ENCODE data around the gene LYZL6. TPM values are rescaled to one million over a fixed set of nuclear protein-coding genes. Genes with fewer than 3 reads are reported as not detected.

Gene LYZL6
- total and polyA plus RNA-seq, 2 of the 8 experiments (the other 6 are each of a cell fraction or from before 2014, with no cell fraction given) = not detected

- no peak overlapping the region for H4K91ac ChIP-seq (replicated peaks; ENCODE audit: insufficient read length, low read length)
- DNase-seq (ENCODE audit: low read depth in 1 of 2, low spot score in 2 of 2) (no peak), FAIRE-seq (no peak)
- no peak overlapping the region for H3K4me2 ChIP-seq (ENCODE audit: insufficient read depth in 1 of 2, low read depth in 2 of 2, low read length in 2 of 2)
- no peak overlapping the region for H3K27ac ChIP-seq (ENCODE audit: low read depth, low read length)
- H3K4ac ChIP-seq (replicated peaks; ENCODE audit: insufficient read length, low read depth, low read length) = no peak overlapping the region
- no peak overlapping the region for H2BK12ac ChIP-seq (ENCODE audit: low read depth, low read length)
- H3K4me1 ChIP-seq (replicated peaks in 1 of 4; ENCODE audit: control insufficient read depth in 3 of 4, insufficient read depth in 4 of 4, low read length in 3 of 4) = no peaks in the 10 kb centered on the region
- ChIA-PET POLR2A (ENCODE audit: partially characterized antibody) (interaction anchor here (0.6 kb wide), 1 partner anchor 158 kb away, joined by 3 read pairs; no protein-coding TSS in a partner anchor), CTCF (ENCODE audit: partially characterized antibody) (interaction anchor here (1.3 to 2.4 kb wide), 2 partner anchors 15 to 88 kb away, joined by 4 to 11 read pairs; no protein-coding TSS in a partner anchor)
- H4K5ac ChIP-seq (ENCODE audit: insufficient read length, low read depth, low read length) = no peak overlapping the region
- H3K27me3 ChIP-seq (replicated peaks in 1 of 4; ENCODE audit: control insufficient read depth in 3 of 4, extremely low read depth in 1 of 4, insufficient read depth in 3 of 4, low read length in 3 of 4) = no peaks in the 10 kb centered on the region
- no peaks in the 10 kb centered on the region for H3K36me3 ChIP-seq (ENCODE audit: control insufficient read depth in 2 of 4, insufficient read depth in 4 of 4, low read length in 3 of 4)
- H2BK15ac ChIP-seq (ENCODE audit: low read length) = no peak overlapping the region
- H3K9me3 ChIP-seq (ENCODE audit: insufficient read depth in 2 of 2, low read depth in 1 of 2, low read length in 1 of 2) = no peaks in the 10 kb centered on the region
- no peak overlapping the region for H3K23ac ChIP-seq (ENCODE audit: insufficient read length)
- H2BK5ac ChIP-seq (ENCODE audit: low read depth, low read length) = no peak overlapping the region
- H2BK20ac ChIP-seq (ENCODE audit: low read length) = no peak overlapping the region
- H3K56ac ChIP-seq (replicated peaks; ENCODE audit: insufficient read length, low read depth, low read length) = no peak overlapping the region
- no peak overlapping the region for H4K8ac ChIP-seq (ENCODE audit: extremely low read depth, insufficient read depth, low read length)
- no peak overlapping the region for H3K4me3 ChIP-seq (ENCODE audit: extremely low read depth in 1 of 4, insufficient read depth in 2 of 4, low read depth in 3 of 4, low read length in 4 of 4)
- H4K20me1 ChIP-seq (replicated peaks in 1 of 2; ENCODE audit: control insufficient read depth in 1 of 2, insufficient read depth in 2 of 2, low read length in 2 of 2) = no peaks in the 10 kb centered on the region
- H3K79me1 ChIP-seq (ENCODE audit: low read depth, low read length) = no peaks in the 10 kb centered on the region
- H2AFZ ChIP-seq (ENCODE audit: low read length) = no peak overlapping the region
- no peak overlapping the region for H3K18ac ChIP-seq (ENCODE audit: extremely low read depth, low read length)
- no peak overlapping the region for H3K14ac ChIP-seq (ENCODE audit: insufficient read length)
- WGBS, 2 experiments (ENCODE audit: extremely low coverage in 1 of 2, insufficient coverage in 1 of 2, insufficient read length in 1 of 2, insufficient replicate concordance in 2 of 2, low coverage in 1 of 2, low lambda C conversion rate in 2 of 2, missing lambda C conversion rate in 1 of 2) = 78% methylated on average over 6 of the region's 6 CpGs; no CpG with 5 or more reads in 1 of the 2 experiments
- H3K79me2 ChIP-seq (ENCODE audit: control insufficient read depth in 1 of 2, insufficient read depth in 2 of 2, low read length in 2 of 2) = no peaks in the 10 kb centered on the region
- no peak overlapping the region for H3K9ac ChIP-seq (replicated peaks in 1 of 4; ENCODE audit: extremely low read depth in 1 of 4, low read depth in 3 of 4, low read length in 3 of 4)
- no peak overlapping the region for H2AK5ac ChIP-seq (ENCODE audit: low read depth, low read length)
- H3K23me2 ChIP-seq (ENCODE audit: low read depth, low read length) = no peaks in the 10 kb centered on the region
- H2BK120ac ChIP-seq (replicated peaks; ENCODE audit: low read depth, low read length) = no peak overlapping the region
These were observed 40.6 kb upstream of the LYZL6 start for GRCh38 chr17:35984140-35984539.
